Esophagus squamous epithelium (tissue), 4 donors: Measurements from ENCODE around the gene GAS7.

Source experiments
- CTCF ChIP-seq, 6 experiments: fragments of 450-650 bp in 4 of 6; fragments of 200-600 bp in 2 of 6; sonication (generic) in 2 of 6; IDR thresholded peaks; one replicate each; pipeline ENCODE4 v1.5.1; 2016 to 2019; ENCODE audit warnings: antibody characterized with exemption in 6 of 6, mild to moderate bottlenecking in 4 of 6, moderate library complexity in 4 of 6
- POLR2A ChIP-seq, 4 donors: fragments of 450-650 bp; IDR thresholded peaks; one replicate each; pipeline ENCODE4 v1.6.1; 2017; ENCODE audit warnings: antibody characterized with exemption in 4 of 4, mild to moderate bottlenecking in 4 of 4, moderate library complexity in 3 of 4

- no peak for TF ChIP-seq CTCF (IDR thresholded peaks at IDR 0.05)
- no peak for TF ChIP-seq POLR2A (IDR thresholded peaks at IDR 0.05)
These were observed 223.7 kb downstream of the GAS7 start for GRCh38 chr17:9974448-9975381.
